Nephron (organoid): Measurements from ENCODE around the gene SLC27A4.

Source experiments
- H3K27ac Mint-ChIP-seq, 3 experiments: 2 replicates each; pipeline ENCODE4 v1.8.0; 2020; ENCODE audit warnings: mixed read lengths in 3 of 3, mild to moderate bottlenecking in 2 of 3, moderate library complexity in 1 of 3
- H3K27me3 Mint-ChIP-seq: 2 replicates; pipeline ENCODE4 v1.8.0; 2021; ENCODE audit warnings: low read depth, mild to moderate bottlenecking, moderate library complexity, mixed read lengths
- H3K36me3 Mint-ChIP-seq: 2 replicates; pipeline ENCODE4 v1.8.0; 2020; ENCODE audit warnings: low read depth, mixed read lengths
- H3K4me1 Mint-ChIP-seq: 2 replicates; pipeline ENCODE4 v1.8.0; 2020; ENCODE audit warnings: mixed read lengths
- H3K4me3 Mint-ChIP-seq, 3 experiments: 2 replicates each; pipeline ENCODE4 v1.8.0; 2020; ENCODE audit warnings: mild to moderate bottlenecking in 3 of 3, mixed read lengths in 3 of 3, moderate library complexity in 2 of 3
- H3K9me3 Mint-ChIP-seq: 2 replicates; pipeline ENCODE4 v1.8.0; 2020; ENCODE audit warnings: mixed read lengths
- TF ChIP-seq, protein P1 (sequence below), 3 experiments: fragments of 200-600 bp; sonication (generic); IDR thresholded peaks; one replicate each; pipeline ENCODE4 v1.5.0; 2021; ENCODE audit warnings: antibody characterized with exemption in 3 of 3; ENCODE audit not compliant: unreplicated experiment in 3 of 3

The SLC27A4 gene

DNA sequence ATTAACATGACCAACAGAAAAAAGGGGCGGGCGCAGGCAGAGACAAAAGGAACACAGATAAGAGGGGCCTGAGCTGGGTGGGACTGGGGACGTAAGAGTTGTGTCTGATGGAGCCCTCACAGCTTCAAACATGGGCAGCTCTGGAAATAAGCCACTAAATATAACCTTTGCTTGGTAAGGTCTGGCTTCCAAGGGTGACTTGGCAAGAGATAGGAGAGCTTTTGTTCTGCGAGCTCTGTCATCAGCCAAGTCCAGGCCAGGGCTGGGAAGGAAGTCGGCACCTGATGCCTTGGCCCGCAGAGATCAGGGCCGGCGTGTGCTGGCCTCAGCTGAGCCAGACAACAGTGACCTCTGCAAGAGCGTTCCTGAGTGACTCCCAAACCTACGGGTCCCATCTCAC, 29.9 kb upstream of the SLC27A4 start:
- no peaks in the 10 kb centered on the region for H3K27me3 Mint-ChIP-seq
- H3K36me3 Mint-ChIP-seq: peaks cover 46% of the 10 kb centered on the region
- H3K9me3 Mint-ChIP-seq: no peaks in the 10 kb centered on the region
- H3K27ac Mint-ChIP-seq: no peak overlapping the region
- no peak overlapping the region for H3K4me3 Mint-ChIP-seq
- TF ChIP-seq, protein P1, sequence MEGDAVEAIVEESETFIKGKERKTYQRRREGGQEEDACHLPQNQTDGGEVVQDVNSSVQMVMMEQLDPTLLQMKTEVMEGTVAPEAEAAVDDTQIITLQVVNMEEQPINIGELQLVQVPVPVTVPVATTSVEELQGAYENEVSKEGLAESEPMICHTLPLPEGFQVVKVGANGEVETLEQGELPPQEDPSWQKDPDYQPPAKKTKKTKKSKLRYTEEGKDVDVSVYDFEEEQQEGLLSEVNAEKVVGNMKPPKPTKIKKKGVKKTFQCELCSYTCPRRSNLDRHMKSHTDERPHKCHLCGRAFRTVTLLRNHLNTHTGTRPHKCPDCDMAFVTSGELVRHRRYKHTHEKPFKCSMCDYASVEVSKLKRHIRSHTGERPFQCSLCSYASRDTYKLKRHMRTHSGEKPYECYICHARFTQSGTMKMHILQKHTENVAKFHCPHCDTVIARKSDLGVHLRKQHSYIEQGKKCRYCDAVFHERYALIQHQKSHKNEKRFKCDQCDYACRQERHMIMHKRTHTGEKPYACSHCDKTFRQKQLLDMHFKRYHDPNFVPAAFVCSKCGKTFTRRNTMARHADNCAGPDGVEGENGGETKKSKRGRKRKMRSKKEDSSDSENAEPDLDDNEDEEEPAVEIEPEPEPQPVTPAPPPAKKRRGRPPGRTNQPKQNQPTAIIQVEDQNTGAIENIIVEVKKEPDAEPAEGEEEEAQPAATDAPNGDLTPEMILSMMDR (IDR thresholded peaks at IDR 0.05; ENCODE audit: unreplicated experiment in 3 of 3): no peak
- H3K4me1 Mint-ChIP-seq: no peaks in the 10 kb centered on the region

- Mint-ChIP-seq H3K4me1 (no peaks in the 10 kb centered on the region), H3K9me3 (no peaks in the 10 kb centered on the region), H3K27ac (no peak overlapping the region), H3K27me3 (no peaks in the 10 kb centered on the region), H3K36me3 (peaks cover 47% of the 10 kb centered on the region), H3K4me3 (no peak overlapping the region)
- TF ChIP-seq, protein P1 (IDR thresholded peaks at IDR 0.05; ENCODE audit: unreplicated experiment in 3 of 3): no peak
Observed at GRCh38 chr9:128314697-128315096, 25.6 kb upstream of the SLC27A4 start.

DNA sequence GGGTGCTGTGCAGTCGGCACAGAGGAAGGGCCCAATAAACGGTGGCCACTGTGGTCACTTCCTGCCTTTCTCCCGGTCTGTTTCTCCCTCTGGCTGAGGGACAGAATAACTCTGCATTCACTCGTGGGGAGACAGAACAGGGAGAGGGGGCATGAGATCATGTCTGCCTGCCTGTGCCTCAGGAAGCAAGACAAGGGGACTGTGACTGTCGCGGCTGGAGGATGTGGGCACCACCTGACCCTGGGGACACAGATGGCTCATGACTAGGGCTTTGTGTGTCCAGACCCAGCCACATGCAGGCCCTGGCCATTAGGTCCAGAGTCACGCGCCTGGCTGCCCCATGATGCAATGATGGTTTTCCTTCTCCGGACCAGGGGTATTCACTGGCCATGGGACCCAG, 23.9 kb upstream of the SLC27A4 start:
- no peak overlapping the region for H3K4me3 Mint-ChIP-seq
- H3K4me1 Mint-ChIP-seq: no peaks in the 10 kb centered on the region
- no peaks in the 10 kb centered on the region for H3K9me3 Mint-ChIP-seq
- H3K27me3 Mint-ChIP-seq: no peaks in the 10 kb centered on the region
- no peak overlapping the region for H3K27ac Mint-ChIP-seq
- H3K36me3 Mint-ChIP-seq: peaks cover 34% of the 10 kb centered on the region
- TF ChIP-seq, protein P1 (IDR thresholded peaks at IDR 0.05; ENCODE audit: unreplicated experiment in 3 of 3): no peak

GRCh38 chr9:128317629-128318028, 22.7 kb upstream of the SLC27A4 start:
- Mint-ChIP-seq H3K27ac (no peak overlapping the region), H3K36me3 (peaks cover 32% of the 10 kb centered on the region), H3K27me3 (no peaks in the 10 kb centered on the region), H3K4me1 (peaks cover 5% of the 10 kb centered on the region), H3K9me3 (no peaks in the 10 kb centered on the region), H3K4me3 (peak overlapping the region; percentile 24 to 56 (median 41))
- TF ChIP-seq, protein P1 (IDR thresholded peaks at IDR 0.05; ENCODE audit: unreplicated experiment in 3 of 3): no peak

DNA sequence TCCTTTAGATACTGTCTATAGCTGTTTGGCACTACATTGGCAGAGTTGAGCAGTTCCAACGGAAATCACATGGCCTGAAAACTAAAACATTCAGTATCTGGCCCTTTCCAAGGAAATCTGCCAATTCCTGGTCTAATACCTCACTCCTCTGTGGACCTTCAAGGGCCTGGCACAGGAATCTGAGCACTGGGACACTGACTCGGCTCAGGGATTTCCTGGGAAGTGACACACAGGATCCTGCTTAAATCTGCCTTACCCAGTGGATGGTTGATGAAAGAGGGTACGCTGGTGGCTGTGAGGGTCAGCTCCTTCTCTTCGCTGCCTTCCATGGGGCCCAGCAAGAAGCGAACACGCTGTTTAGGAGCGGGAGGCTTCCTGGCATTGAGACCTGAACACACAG, 19.0 kb upstream of the SLC27A4 start:
- H3K4me3 Mint-ChIP-seq: peak overlapping the region; percentile 91 to 98 (median 94)
- H3K27ac Mint-ChIP-seq: peak overlapping the region in 1 of 3 experiments; percentile 99
- H3K36me3 Mint-ChIP-seq: peaks cover 26% of the 10 kb centered on the region
- no peaks in the 10 kb centered on the region for H3K27me3 Mint-ChIP-seq
- H3K4me1 Mint-ChIP-seq: peaks cover 13% of the 10 kb centered on the region
- TF ChIP-seq, protein P1 (IDR thresholded peaks at IDR 0.05; ENCODE audit: unreplicated experiment in 3 of 3): no peak
- no peaks in the 10 kb centered on the region for H3K9me3 Mint-ChIP-seq

GRCh38 chr9:128321879-128322403, 18.4 kb upstream of the SLC27A4 start:
- Mint-ChIP-seq H3K36me3 (peaks cover 20% of the 10 kb centered on the region), H3K4me1 (peaks cover 13% of the 10 kb centered on the region), H3K9me3 (no peaks in the 10 kb centered on the region), H3K27me3 (no peaks in the 10 kb centered on the region), H3K27ac (peak overlapping the region; percentile 99 to 100 (median 99)), H3K4me3 (peak overlapping the region; percentile 91 to 98 (median 94))
- TF ChIP-seq, protein P1 (IDR thresholded peaks at IDR 0.05; ENCODE audit: unreplicated experiment in 3 of 3): no peak
